SK-N-SH treated with all-trans-retinoic acid at 6 μM for 48 hours (cell line): ENCODE results near the gene PAOX.

ENCODE experiments used
- ARNTL ChIP-seq: fragments of 450-650 bp; formaldehyde crosslinking; IDR thresholded peaks from 2 replicates; pipeline ENCODE4 v1.5.0; 2020; ENCODE audit warnings: low read depth, mild to moderate bottlenecking, moderate library complexity, borderline replicate concordance
- CREB5 ChIP-seq: fragments of 250-450 bp; sonication (Bioruptor Pico); IDR thresholded peaks from 2 replicates; pipeline ENCODE4 v1.5.1; 2020; ENCODE audit warnings: low read depth, mild to moderate bottlenecking, moderate library complexity
- CSRNP3 ChIP-seq: fragments of 250-450 bp; sonication (Bioruptor Pico); IDR thresholded peaks from 2 replicates; pipeline ENCODE4 v1.5.1; 2021; ENCODE audit warnings: mild to moderate bottlenecking, moderate library complexity
- GLIS3 ChIP-seq: fragments of 250-450 bp; sonication (Bioruptor Pico); IDR thresholded peaks from 2 replicates; pipeline ENCODE4 v1.5.0; 2020; ENCODE audit warnings: mild to moderate bottlenecking, moderate library complexity
- OSR1 ChIP-seq: fragments of 250-450 bp; sonication (Bioruptor Pico); IDR thresholded peaks from 2 replicates; pipeline ENCODE4 v1.8.0; 2022; ENCODE audit warnings: moderate library complexity, mild to moderate bottlenecking, inconsistent platforms
- PATZ1 ChIP-seq: fragments of 250-450 bp; sonication (Bioruptor Pico); IDR thresholded peaks from 2 replicates; pipeline ENCODE4 v1.8.0; 2020; ENCODE audit warnings: mild to moderate bottlenecking, moderate library complexity, borderline replicate concordance
- POU6F1 ChIP-seq: fragments of 250-450 bp; sonication (Bioruptor Pico); IDR thresholded peaks from 2 replicates; pipeline ENCODE4 v1.8.0; 2021; ENCODE audit warnings: low read depth, mild to moderate bottlenecking, moderate library complexity, borderline replicate concordance
- TOX ChIP-seq: fragments of 250-450 bp; sonication (Bioruptor Pico); IDR thresholded peaks from 2 replicates; pipeline ENCODE4 v1.8.0; 2021; ENCODE audit warnings: mild to moderate bottlenecking, moderate library complexity, borderline replicate concordance
- ZC3H10 ChIP-seq: fragments of 250-450 bp; sonication (Bioruptor Pico); IDR thresholded peaks from 2 replicates; pipeline ENCODE4 v1.5.1; 2021; ENCODE audit warnings: mild to moderate bottlenecking, moderate library complexity
- ZFP30 ChIP-seq: fragments of 450-650 bp; formaldehyde crosslinking; IDR thresholded peaks from 2 replicates; pipeline ENCODE4 v1.5.0; 2022; ENCODE audit warnings: mild to moderate bottlenecking, moderate library complexity
- ZNF8 ChIP-seq: fragments of 450-650 bp; formaldehyde crosslinking; IDR thresholded peaks from 2 replicates; pipeline ENCODE4 v1.5.0; 2020; ENCODE audit warnings: mild to moderate bottlenecking, moderate library complexity

DNA sequence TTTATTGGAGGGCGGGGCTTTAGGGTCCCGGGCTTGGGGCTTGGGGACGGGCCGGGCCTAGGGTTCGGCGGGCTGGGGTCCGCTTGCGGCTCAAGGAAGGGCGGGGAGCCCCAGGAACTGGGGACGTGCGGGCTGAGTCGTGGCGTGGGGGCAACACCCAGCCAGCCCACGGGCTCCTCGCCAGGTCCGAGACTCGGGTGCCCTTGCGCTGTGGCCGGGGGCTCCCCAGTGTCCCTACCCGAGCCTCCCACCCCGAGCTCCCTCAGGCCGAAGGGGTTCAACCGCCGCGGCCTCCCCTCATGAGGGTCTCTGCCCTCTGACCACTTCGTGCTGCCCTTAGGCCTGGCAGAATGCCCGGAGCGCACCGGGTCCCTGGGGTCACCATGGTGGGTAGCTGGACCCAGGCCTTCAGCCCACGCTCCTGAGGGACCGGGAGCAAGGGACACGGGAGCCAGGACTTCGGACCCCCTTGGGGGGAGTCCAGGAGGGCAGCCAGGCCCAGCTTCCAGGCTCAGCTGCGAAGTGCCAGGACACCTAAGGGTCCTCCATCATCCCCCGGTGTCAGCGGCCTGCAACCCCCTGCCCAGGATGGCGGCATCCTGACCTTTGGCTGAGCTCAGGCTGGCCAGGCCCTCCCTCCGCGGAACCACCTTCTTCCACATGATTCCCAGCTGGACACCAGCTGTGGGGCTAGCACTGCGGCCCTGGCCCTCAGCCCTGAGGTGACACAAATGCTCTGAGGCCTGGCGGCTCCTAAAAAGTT is 20.7 kb upstream of the PAOX start:
- TF ChIP-seq PATZ1 (CRISPR knock-in tag): no peak
- TF ChIP-seq GLIS3: no peak
- TF ChIP-seq CSRNP3 (CRISPR knock-in tag): no peak
- no peak for TF ChIP-seq OSR1 (CRISPR knock-in tag)
- TF ChIP-seq ZFP30 (CRISPR knock-in tag): no peak
- no peak for TF ChIP-seq POU6F1 (CRISPR knock-in tag)
- no peak for TF ChIP-seq TOX (CRISPR knock-in tag)
- no peak for TF ChIP-seq ARNTL (CRISPR knock-in tag)
- TF ChIP-seq ZNF8 (CRISPR knock-in tag): no peak
- TF ChIP-seq CREB5 (CRISPR knock-in tag): no peak
- TF ChIP-seq ZC3H10: no peak
